Mesendoderm (in vitro differentiated cells): ENCODE measurements around the gene VSTM2B.

Experiments
- DNase-seq: peaks from one replicate; pipeline ENCODE4 v3.0.0; 2013
- H2AK5ac ChIP-seq: 2 replicates; pipeline ENCODE4 v1.6.1; 2013; ENCODE audit warnings: low read length, inconsistent platforms
- H2BK120ac ChIP-seq: 2 replicates; pipeline ENCODE4 v1.6.1; 2013; ENCODE audit warnings: low read depth, mild to moderate bottlenecking, low read length, moderate library complexity, mixed read lengths
- H2BK15ac ChIP-seq: replicated peaks from 2 replicates; pipeline ENCODE4 v1.6.1; 2013; ENCODE audit warnings: low read depth, mild to moderate bottlenecking, moderate library complexity
- H2BK5ac ChIP-seq: 2 replicates; pipeline ENCODE4 v1.6.1; 2013; ENCODE audit warnings: low read length, inconsistent platforms
- H3K18ac ChIP-seq: 2 replicates; pipeline ENCODE4 v1.6.1; 2013; ENCODE audit warnings: mild to moderate bottlenecking, low read length, mixed read lengths
- H3K23ac ChIP-seq: one replicate; pipeline ENCODE4 v1.6.1; 2013; ENCODE audit warnings: low read length
- H3K27ac ChIP-seq: 2 replicates; pipeline ENCODE4 v1.5.1; 2013; ENCODE audit warnings: low read depth, mild to moderate bottlenecking, inconsistent platforms, low read length, moderate library complexity
- H3K27me3 ChIP-seq: 2 replicates; pipeline ENCODE4 v1.6.1; 2013; ENCODE audit warnings: low read length, control low read depth, mild to moderate bottlenecking, inconsistent platforms; ENCODE audit not compliant: insufficient read depth, poor library complexity
- H3K36me3 ChIP-seq: 2 replicates; pipeline ENCODE4 v1.6.1; 2013; ENCODE audit warnings: low read length, inconsistent platforms; ENCODE audit not compliant: control insufficient read depth, insufficient read depth
- H3K4ac ChIP-seq: one replicate; pipeline ENCODE4 v1.6.1; 2013; ENCODE audit warnings: low read depth, mild to moderate bottlenecking, low read length, moderate library complexity
- H3K4me1 ChIP-seq: 2 replicates; pipeline ENCODE4 v1.6.1; 2013; ENCODE audit warnings: low read depth, low read length, inconsistent platforms; ENCODE audit not compliant: control insufficient read depth
- H3K4me2 ChIP-seq: 2 replicates; pipeline ENCODE4 v1.6.1; 2013; ENCODE audit warnings: low read length
- H3K4me3 ChIP-seq: 2 replicates; pipeline ENCODE4 v1.5.1; 2013; ENCODE audit warnings: mild to moderate bottlenecking, low read length
- H3K56ac ChIP-seq: one replicate; pipeline ENCODE4 v1.6.1; 2013; ENCODE audit warnings: low read length
- H3K79me1 ChIP-seq: 2 replicates; pipeline ENCODE4 v1.6.1; 2013; ENCODE audit warnings: low read length, inconsistent platforms
- H3K79me2 ChIP-seq: 2 replicates; pipeline ENCODE4 v1.6.1; 2013; ENCODE audit warnings: mild to moderate bottlenecking, low read length; ENCODE audit not compliant: control insufficient read depth, insufficient read depth
- H3K9ac ChIP-seq: 2 replicates; pipeline ENCODE4 v1.6.1; 2013; ENCODE audit warnings: low read length, inconsistent platforms
- H4K5ac ChIP-seq: one replicate; pipeline ENCODE4 v1.6.1; 2013; ENCODE audit warnings: low read length
- H4K8ac ChIP-seq: one replicate; pipeline ENCODE4 v1.6.1; 2013; ENCODE audit warnings: low read depth, mild to moderate bottlenecking, control low read depth, low read length, moderate library complexity
- WGBS: extraction: QIAGEN DNeasy Blood & Tissue Kit; methylation state at CpG from one replicate; pipeline ENCODE4 v1.1.7; 2013; ENCODE audit warnings: low lambda C conversion rate, missing lambda C conversion rate; ENCODE audit not compliant: insufficient coverage; ENCODE audit errors: extremely low coverage; 5-methylcytosine and 5-hydroxymethylcytosine counted together

The VSTM2B gene

GRCh38 chr19:29540114-29540513 is 14.3 kb downstream of the VSTM2B start:
- no peak overlapping the region for H2BK15ac ChIP-seq
- H2BK5ac ChIP-seq = no peak overlapping the region
- no peak overlapping the region for H3K18ac ChIP-seq
- H4K5ac ChIP-seq = no peak overlapping the region
- no peak overlapping the region for H2BK120ac ChIP-seq
- H3K4me1 ChIP-seq = no peaks in the 10 kb centered on the region
- no peaks in the 10 kb centered on the region for H3K79me1 ChIP-seq
- no peaks in the 10 kb centered on the region for H3K36me3 ChIP-seq
- no peak overlapping the region for H3K4me3 ChIP-seq
- WGBS = no CpG with 5 or more reads among the region's 1 CpG
- H3K4me2 ChIP-seq = no peak overlapping the region
- no peak overlapping the region for H3K9ac ChIP-seq
- H3K56ac ChIP-seq = no peak overlapping the region
- no peak overlapping the region for H3K23ac ChIP-seq
- H3K27me3 ChIP-seq = no peaks in the 10 kb centered on the region
- H2AK5ac ChIP-seq = no peak overlapping the region
- no peak for DNase-seq
- H3K27ac ChIP-seq = no peak overlapping the region
- no peak overlapping the region for H3K4ac ChIP-seq
- no peaks in the 10 kb centered on the region for H3K79me2 ChIP-seq
- H4K8ac ChIP-seq = no peak overlapping the region

- no peaks in the 10 kb centered on the region for H3K36me3 ChIP-seq
- no peak overlapping the region for H4K8ac ChIP-seq
- no peak overlapping the region for H3K18ac ChIP-seq
- H3K9ac ChIP-seq = no peak overlapping the region
- no peaks in the 10 kb centered on the region for H3K79me1 ChIP-seq
- H3K56ac ChIP-seq = no peak overlapping the region
- no peak overlapping the region for H3K27ac ChIP-seq
- H3K79me2 ChIP-seq = no peaks in the 10 kb centered on the region
- H3K27me3 ChIP-seq = no peaks in the 10 kb centered on the region
- DNase-seq = no peak
- WGBS = 100% methylated on average over 3 of the region's 3 CpGs
- no peak overlapping the region for H3K4ac ChIP-seq
- no peak overlapping the region for H2AK5ac ChIP-seq
- H2BK120ac ChIP-seq = no peak overlapping the region
- H2BK15ac ChIP-seq = no peak overlapping the region
- H3K4me2 ChIP-seq = no peak overlapping the region
- no peak overlapping the region for H4K5ac ChIP-seq
- no peak overlapping the region for H3K4me3 ChIP-seq
- no peak overlapping the region for H3K23ac ChIP-seq
- no peak overlapping the region for H2BK5ac ChIP-seq
- no peaks in the 10 kb centered on the region for H3K4me1 ChIP-seq
Observed at GRCh38 chr19:29541473-29542253, 15.9 kb downstream of the VSTM2B start.

GRCh38 chr19:29542327-29542726 is 16.5 kb downstream of the VSTM2B start:
- no peak for DNase-seq
- H3K36me3 ChIP-seq = no peaks in the 10 kb centered on the region
- no peaks in the 10 kb centered on the region for H3K27me3 ChIP-seq
- H2BK15ac ChIP-seq = no peak overlapping the region
- H2AK5ac ChIP-seq = no peak overlapping the region
- H2BK5ac ChIP-seq = no peak overlapping the region
- H3K27ac ChIP-seq = no peak overlapping the region
- H2BK120ac ChIP-seq = no peak overlapping the region
- WGBS = 100% methylated on average over 3 of the region's 3 CpGs
- H3K18ac ChIP-seq = no peak overlapping the region
- no peak overlapping the region for H4K8ac ChIP-seq
- no peak overlapping the region for H3K9ac ChIP-seq
- no peak overlapping the region for H4K5ac ChIP-seq
- H3K4me1 ChIP-seq = no peaks in the 10 kb centered on the region
- no peak overlapping the region for H3K4me3 ChIP-seq
- no peak overlapping the region for H3K4ac ChIP-seq
- H3K23ac ChIP-seq = no peak overlapping the region
- no peaks in the 10 kb centered on the region for H3K79me2 ChIP-seq
- H3K56ac ChIP-seq = no peak overlapping the region
- no peaks in the 10 kb centered on the region for H3K79me1 ChIP-seq
- H3K4me2 ChIP-seq = no peak overlapping the region

GRCh38 chr19:29542776-29543175 is 17.0 kb downstream of the VSTM2B start:
- no peak overlapping the region for H3K4ac ChIP-seq
- H3K4me3 ChIP-seq = no peak overlapping the region
- H3K79me1 ChIP-seq = no peaks in the 10 kb centered on the region
- H4K5ac ChIP-seq = no peak overlapping the region
- H2BK120ac ChIP-seq = no peak overlapping the region
- no CpG with 5 or more reads among the region's 3 CpGs for WGBS
- no peaks in the 10 kb centered on the region for H3K36me3 ChIP-seq
- no peak overlapping the region for H2AK5ac ChIP-seq
- H3K23ac ChIP-seq = no peak overlapping the region
- H4K8ac ChIP-seq = no peak overlapping the region
- no peak overlapping the region for H2BK15ac ChIP-seq
- no peak overlapping the region for H3K18ac ChIP-seq
- H2BK5ac ChIP-seq = no peak overlapping the region
- H3K27ac ChIP-seq = no peak overlapping the region
- H3K4me1 ChIP-seq = no peaks in the 10 kb centered on the region
- H3K9ac ChIP-seq = no peak overlapping the region
- DNase-seq = no peak
- no peak overlapping the region for H3K56ac ChIP-seq
- H3K27me3 ChIP-seq = no peaks in the 10 kb centered on the region
- H3K79me2 ChIP-seq = no peaks in the 10 kb centered on the region
- no peak overlapping the region for H3K4me2 ChIP-seq

GRCh38 chr19:29543381-29543780 is 17.6 kb downstream of the VSTM2B start:
- Histone ChIP-seq H2BK5ac (no peak overlapping the region), H3K18ac (no peak overlapping the region), H3K23ac (no peak overlapping the region), H3K27ac (no peak overlapping the region), H3K56ac (no peak overlapping the region), H2BK120ac (no peak overlapping the region), H3K4me2 (no peak overlapping the region), H2BK15ac (no peak overlapping the region), H2AK5ac (no peak overlapping the region), H4K5ac (no peak overlapping the region), H3K9ac (no peak overlapping the region), H3K27me3 (no peaks in the 10 kb centered on the region), H3K36me3 (no peaks in the 10 kb centered on the region), H3K4ac (no peak overlapping the region), H3K79me1 (no peaks in the 10 kb centered on the region), H4K8ac (no peak overlapping the region), H3K4me3 (no peak overlapping the region), H3K4me1 (no peaks in the 10 kb centered on the region), H3K79me2 (no peaks in the 10 kb centered on the region)
- DNase-seq = no peak
- WGBS = no CpG with 5 or more reads among the region's 2 CpGs
